ENCODE measurements around the gene BTBD18.
A peak's percentile ranks its signal among the peaks of the same experiment; 100 is the strongest.

BTBD18 gene, protein sequence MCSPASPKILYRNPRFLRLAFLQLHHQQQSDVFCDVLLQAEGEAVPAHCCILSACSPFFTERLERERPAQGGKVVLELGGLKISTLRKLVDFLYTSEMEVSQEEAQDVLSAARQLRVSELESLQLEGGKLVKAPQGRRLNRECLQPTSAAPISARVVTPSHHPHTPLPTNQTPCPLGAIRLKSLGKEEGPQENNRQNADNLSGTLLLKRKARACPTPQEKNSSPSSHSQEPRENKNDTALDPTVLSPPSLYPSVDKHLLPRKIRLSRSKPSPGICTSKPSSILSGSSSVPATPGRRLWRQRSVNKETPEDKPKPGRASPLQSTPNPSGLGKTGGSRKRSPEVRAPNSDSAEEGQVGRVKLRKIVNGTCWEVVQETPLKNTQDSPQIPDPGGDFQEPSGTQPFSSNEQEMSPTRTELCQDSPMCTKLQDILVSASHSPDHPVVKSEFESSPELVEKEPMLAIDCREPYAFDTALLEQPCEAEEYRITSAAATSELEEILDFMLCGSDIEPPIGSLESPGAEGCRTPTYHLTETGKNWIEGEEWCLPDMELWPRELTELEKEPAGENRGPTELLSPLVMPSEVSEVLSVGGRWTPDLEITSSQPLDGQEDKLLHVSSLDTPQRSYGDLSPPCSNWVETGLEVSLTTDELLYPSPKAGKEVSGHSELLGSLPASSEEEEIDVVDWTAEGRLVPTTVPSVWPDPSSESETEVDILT

DNA sequence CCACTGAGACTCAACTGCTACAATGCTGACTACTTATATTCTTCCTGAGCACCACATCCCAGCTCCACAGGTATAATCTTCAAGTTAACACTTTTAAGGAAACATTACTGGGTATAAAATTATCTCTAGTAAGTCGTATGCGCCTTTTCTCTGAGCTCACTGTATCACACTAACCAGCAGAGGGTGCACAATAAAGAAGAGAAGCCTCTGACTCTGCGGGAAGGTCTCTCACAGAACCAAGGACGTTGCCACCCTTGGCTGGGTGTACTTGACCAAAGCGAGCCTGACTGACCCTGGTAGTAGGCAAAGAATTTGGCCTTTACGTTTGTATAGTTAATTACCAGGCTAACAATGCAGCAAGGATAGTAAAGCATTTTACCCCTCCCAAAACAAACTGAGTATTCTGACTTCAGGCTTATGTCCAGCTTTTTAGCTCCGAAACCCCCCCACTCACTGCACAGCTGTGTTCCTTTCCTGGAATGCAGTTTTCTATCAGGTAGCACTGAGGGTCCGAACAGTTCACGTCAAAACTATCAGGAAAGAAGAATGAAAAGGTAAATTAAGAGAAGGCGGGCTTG is at the start of gene BTBD18:
TSS of gene BTBD18 (minus strand) at position 144 of the 578 bp plus-strand sequence. CDS start 631 bp downstream, outside the sequence.
- DNase-seq, result no peak

DNA sequence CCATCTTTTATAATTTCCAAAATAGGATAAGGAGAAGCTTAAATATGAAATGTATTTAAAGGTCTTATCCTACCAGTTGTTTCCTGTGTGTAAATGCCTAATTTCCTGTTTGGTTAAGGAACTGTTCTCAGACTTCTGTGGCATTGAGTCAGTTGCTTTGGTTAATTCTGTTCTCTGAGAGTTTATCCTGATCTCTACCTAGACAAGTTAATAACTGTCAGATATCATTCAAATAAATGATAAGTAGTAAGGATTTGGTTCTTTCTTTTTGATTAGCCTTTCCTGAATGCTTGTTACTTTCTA is 49.5 kb upstream of the BTBD18 start:
- DNase-seq, result no peak

DNA sequence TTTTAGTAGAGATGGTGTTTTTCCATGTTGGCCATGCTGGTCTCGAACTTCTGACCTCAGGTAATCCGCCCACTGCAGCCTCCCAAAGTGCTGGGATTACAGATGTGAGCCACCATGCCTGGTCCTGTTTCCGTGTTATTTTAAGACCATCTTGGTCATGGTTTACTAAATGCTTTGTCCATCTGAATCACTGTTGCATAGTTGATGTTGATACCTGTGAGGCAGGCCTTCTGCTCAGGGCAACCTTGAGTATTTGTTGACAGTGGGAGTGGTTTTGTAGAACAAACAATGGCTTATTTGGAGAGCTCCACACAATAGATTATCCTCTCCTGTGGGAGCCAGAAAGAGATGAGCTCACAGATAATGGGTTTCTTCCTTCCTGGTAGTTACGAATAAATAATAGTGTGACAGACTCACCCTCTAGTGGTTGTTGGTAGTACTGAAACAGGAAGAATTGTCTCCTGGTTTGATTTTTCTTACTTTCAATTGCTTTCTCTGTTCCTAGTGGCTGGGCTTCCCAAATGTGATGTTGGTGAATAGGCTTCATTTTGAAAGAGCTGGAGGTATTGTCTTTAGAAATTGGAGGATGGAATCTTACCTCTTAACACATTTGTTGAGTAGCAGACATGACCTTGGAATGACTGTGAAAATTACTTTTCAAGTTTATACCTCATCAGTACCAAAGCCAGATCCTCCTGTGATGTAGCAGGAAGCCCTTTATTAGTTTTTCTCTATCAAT is 49.0 kb upstream of the BTBD18 start:
- no peak for DNase-seq

DNA sequence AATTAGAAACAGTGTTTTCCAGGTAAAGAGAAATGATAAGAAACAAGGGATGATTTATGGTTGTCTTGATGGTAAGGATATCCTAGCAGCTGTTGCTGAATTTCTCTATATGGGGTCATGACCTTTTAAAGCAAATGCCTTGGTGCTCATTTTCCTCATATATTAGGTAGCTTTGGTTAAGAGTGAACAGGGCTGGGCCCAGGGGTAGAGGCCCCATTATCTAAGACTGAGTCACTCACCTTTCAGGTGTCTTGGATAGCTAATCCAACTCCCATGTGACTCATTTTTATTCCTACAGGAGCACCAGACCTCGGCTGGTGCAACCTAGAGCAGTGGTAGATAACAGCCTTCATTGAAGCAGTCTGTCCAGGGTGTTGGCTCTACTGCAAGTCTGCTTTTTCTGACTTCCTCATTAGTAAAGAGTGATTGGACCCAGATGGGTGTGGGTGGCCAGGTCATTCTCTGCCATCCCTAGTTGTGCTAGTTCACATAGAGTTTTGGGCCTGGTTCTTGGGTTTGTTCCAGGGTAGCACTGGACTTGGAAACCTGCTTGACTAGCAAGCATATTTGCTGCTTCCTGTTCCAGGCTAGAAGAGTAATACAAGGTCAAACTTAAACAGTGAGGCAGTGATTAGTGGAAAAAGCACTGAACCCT is 47.4 kb upstream of the BTBD18 start:
- DNase-seq, result peak; percentile 4

DNA sequence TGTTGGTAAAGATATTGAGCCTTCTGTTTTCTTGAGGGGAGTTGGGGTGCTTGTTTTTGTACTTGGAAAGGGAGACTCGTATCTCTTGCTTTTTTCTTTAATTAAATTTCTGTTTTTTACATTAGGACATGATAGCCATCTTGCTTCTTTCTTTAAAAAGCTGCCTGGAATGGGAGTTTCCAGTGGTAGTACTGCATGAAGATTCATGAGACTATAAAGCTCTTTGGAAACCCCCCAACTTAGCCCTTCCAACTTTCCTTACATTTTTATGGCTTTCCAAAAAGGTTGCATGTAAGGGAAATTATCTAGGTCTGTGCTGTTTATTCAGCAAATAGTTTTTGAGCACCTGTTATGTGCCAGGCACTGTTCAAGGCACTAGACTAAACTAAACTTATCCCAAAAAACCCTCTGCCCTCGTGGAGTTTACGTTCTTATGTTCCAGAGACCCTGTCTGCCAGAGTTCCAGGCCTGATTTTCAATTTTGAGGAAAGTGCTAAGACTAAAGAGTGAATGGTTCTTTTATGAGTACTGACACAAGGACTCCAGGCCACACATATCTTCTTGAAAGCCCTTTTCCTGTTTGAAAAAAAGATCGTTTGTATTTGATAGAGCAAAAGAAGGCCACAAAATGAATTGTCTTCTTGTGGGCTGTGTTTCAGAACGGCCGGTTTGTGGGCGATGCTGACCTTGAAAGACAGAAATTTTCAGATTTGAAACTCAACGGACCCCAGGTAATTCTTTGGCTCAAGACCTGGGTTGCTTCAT is 41.9 kb upstream of the BTBD18 start:
- no peak for DNase-seq

DNA sequence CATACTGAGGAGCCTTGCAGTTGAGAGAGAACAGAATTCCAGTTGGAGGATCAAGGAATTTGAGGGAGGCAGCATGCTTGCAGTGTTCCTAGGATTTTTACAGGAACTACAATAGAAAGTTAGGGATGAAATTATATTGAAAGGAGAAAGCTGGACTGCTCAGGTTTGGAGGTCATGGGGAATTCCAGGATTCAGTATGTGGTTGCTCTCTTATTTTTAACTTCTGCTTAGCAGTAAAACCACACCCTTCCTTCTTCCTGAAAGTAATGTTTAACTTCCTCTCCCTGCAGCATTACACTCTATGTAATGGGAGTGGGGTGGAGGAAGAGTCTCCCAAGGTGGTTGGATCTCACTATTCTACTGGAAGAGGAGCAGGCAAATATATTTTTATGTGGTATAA is 41.3 kb upstream of the BTBD18 start:
- peak; percentile 8 for DNase-seq

DNA sequence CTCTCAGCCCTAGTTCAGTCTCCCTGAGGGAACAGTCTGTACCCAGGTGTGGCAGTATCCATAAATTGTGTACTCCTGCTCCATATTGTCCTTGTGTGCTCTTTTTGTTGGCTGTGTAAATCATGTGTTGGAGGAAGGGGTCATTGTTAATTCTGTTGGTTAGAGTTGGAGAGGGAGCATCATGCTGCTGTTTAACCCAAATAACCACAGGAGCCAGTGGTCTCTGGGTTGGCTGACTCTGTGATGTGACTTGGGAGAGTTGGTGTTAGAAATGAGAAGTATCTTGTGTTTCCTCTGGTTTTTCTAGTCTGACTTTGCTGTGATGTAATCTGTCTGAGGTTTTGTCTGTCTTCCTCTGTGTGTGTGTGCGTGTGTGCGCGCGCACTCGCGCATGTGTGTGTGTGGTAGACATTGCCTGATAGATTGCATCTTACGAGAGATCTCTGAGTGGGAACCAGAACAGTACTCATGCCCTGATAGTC is 40.5 kb upstream of the BTBD18 start:
- peak; percentile 94 for DNase-seq

DNA sequence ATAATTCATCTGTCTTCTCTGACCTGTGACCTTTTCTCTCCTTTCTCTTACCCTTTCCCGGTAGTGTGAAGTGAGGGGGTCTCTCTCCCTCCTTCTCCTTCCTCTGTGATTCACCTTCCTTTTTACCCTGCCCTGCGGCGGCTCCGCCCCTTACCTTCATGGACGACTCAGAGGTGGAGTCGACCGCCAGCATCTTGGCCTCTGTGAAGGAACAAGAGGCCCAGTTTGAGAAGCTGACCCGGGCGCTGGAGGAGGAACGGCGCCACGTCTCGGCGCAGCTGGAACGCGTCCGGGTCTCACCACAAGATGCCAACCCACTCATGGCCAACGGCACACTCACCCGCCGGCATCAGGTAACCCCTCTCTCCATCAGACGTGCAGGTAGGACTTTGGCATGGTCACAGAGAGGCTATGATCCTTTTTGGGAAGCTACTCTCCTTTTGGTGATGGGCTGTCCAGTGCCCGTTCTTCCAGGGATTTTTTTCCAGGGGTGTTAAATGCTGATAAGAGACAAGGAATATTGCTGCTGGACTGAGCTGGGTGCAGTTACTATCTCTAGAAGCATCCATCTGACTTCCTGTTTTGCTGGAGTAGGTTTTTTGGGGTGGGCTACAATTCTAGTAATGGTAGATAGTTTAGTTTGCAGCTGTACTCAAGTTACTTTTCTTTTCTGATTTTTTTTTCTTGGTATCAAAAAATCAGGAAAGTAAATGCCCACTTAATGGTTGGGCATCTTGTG is 39.9 kb upstream of the BTBD18 start:
- DNase-seq, result no peak

DNA sequence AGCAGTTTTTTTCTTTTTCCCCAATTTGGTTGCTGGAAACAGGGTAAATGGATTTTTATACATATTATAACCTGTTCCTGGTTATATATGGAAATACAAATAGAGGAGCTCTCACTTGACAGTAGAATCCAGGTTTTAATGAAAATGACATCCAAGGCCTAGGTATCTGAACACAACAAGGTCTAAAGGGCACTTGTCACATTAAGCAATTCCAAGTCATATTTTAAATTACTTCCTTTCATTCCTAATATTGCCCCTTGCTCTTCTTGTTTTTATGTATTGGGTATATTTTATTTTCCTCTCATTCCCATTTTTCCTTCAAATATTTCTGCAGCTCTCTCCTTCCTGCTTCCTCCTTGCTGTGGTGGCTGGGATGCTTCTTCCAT is 37.1 kb upstream of the BTBD18 start:
- no peak for DNase-seq

DNA sequence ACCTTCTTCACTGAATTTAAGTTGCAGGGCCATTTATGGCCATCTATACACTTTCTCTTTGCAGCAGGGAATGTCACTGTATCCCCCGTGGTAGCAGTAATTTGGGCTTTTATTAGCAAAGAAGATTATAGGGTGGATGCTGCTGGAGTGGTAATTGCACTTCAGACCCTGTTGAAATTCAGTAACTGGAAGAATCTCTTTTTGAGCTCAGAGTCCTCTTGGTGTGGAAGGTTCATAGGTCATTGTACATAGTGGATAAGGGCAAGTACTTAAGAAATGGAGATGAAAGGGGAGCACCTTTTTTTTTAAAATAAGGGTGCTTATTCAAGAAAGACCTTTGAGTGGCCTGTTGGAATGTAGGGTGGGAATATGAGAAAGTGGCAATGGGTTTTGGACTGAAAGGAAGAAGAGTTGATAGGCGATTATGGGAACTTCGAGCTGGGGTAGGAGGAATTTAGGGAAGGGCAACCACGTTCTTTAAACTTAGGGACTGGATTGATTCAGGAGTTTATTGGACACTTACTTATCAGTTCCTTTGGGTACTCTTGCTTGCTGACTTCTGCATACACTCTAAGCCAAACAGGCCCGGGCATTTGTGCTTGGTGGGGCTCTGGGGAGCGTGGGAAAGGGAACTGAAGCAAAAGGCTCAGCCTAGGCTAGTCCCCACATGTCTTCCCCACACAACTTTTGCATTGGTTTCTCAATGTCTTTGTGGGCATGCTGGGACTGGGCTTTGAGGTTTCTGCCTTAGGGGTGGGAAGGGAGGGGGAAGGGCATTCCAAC is 36.5 kb upstream of the BTBD18 start:
- DNase-seq, result peak; percentile 7

DNA sequence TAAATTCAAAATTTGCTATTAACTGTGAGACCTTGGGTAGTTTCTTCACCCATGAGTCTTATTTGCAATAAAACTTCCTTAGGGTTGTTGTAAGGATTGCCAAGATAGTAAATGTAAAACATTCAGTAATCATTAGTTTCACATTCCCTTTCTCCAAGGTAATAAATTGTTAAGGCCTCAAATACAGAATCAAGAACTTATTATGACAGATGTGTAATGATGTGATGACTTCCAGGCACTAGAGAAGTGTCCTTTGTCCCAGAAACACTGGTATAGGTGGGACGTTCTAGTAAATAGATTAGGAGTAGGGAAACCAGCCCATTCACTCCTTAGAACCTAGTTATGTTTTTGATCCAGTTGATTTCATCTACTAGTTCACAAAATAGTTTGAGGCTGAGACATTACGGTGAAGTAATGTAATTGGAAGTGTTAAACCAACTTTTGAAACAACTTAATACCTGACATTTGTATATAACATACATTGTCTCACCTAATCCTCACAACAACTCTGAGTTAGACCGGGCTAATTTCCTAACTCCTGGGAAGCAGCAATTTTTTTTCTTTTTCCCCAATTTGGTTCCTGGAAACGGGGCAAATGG is 35.5 kb upstream of the BTBD18 start:
- DNase-seq, result no peak

DNA sequence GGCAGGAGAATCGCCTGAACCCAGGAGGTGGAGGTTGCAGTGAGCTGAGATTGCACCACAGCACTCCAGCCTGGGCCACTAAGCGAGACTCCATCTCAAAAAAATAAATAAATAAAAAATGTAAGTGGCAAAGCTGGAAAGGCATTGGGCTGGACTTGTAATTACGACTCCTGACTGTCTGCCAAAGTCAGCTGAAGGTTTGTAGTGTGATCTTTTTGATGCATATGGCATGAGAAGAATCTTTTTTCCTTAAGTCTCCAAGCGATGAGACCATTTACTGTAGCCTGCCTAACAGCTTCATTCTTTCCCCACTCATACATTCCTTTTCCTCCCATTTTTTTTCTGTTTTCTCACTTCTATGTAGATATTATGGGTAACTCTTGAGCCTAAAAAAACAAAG is 34.8 kb upstream of the BTBD18 start:
- DNase-seq, result no peak

DNA sequence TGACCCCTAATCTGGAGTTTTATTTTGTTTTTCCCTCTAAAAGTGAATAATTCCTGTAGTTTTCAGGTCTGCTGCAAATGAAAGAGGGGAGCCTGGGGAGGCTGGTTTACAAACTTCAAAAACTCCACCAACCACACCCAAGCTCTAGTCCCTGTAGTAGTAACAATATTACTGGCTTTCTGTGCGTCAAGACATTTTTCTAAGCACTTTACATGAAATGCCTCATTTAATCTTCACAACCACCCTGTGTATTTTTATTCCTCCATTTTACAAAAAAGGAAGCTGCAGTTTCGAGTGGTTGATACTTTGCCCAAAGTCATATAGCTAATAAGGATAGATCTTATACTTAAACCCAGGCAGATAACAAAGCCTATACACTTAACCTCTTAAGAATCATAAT is 33.5 kb upstream of the BTBD18 start:
- no peak for DNase-seq

DNA sequence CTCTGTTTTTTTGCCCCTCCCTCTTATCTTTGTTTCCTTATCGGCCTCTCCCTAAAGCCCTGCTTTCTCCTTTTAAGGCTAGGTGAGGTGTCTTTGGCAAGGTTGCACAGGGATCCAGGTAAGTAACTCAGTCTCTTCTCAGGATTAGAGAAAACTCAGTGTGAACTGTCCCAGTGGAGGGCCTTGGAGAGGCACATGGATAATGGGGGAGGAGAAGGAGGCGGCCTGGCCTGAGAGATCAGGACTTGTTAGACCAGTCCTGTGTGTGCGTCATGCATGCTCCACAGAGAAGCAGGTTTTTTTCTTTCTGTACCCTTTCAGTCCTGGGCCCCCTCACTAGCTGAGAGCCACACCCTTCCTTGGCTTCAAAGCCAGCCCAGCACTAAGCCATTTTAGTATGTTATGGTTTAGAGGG is 29.9 kb upstream of the BTBD18 start:
- DNase-seq, result no peak

DNA sequence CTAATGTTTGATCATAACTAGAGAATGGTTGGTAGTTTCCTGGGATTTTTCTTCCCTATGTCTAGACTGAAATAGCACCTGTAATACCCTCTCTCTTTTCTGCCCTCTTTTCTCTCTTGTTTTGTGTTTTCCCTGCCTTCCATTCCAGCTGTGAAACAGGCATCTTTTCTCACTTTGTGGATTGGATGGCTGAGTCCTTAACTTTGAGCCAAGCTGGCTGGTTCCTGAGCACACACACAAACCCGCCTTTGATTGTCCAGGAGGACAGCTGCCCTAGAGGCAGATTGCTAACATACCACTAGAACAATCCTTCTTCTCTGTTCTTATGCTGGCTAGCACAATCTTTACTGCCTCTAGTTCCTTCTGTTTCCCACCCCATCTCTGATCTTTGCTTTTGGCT is 27.7 kb upstream of the BTBD18 start:
- DNase-seq, result no peak

DNA sequence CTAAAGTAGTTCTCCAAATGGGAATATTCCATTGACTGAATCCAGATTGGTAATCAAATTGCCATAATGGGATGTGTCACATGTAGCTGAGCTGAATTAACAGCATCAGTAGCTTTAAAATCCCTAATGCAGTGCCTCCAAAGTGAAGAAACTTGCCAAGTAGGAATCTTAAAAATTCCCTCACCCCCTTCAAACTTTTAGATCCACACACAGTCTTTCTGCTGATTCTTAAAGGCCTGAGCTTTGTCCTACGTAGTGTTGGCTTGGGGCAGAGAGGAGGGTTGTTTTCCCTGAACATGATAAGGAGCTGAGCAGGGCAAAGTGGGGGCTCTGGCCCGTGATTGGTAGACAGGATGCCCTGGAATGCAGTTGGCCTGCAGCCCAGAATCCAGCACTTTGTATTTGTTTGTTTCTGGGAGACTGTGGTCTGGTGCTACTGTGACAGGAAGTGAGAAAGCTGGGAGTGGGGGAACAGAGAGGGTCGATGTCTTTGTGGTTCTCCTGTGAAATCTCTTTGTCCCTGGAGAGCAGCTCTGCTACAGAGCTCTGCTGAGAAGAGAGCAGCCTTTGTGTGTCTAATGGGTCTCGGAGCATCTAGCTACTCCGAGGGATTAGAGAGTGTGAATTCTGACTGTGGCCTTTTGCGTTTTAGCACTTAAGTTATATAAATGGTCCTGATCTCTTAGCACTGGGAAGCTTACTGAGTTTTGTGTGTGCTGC is 26.9 kb upstream of the BTBD18 start:
- no peak for DNase-seq

DNA sequence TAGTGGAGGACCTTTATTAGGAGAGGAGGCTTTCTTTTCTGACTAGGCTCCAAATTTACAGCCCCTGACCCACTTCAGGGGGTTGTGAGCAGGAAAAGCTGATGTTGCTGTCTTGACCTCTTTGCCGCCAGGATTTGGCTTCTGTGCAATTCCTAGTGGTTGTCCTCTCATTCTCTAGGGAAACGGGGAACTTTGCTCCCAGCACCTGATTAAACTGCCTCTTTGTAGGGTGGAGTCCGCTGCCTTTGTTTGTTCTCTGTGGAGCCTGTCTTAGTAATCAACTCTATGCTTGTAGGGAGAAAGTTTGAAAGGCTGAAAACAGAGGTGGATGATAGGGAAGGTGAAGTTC is 26.3 kb upstream of the BTBD18 start:
- no peak for DNase-seq

DNA sequence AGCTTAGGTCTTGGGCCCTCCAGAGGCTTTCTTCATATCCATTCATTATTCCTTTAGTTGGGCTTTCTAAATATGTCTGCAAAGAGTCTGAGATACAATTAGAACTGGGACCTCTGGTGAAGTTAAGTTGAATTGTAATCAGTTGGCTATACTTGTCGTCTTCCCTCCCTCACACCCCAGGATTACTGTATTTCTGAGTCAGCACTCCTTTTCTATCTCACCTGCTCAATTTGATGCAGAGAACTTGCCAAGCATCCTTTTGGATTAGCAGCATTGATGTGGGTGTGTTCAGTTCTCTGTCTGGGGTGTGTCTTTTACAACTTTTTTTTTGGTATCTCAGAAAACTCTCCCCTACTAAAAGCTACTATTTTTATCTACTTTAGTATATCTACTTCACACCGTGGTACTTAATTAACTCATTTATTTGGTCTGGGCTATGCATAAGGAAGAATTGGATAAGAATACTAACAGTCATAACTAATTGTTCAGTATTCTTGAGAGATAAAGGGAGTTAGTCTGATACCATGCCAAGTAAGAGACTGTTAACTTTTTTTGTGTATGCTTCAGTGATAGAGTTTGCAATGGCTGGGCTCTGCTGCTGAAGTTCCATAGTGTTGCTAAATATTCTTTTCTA is 25.1 kb upstream of the BTBD18 start:
- no peak for DNase-seq

DNA sequence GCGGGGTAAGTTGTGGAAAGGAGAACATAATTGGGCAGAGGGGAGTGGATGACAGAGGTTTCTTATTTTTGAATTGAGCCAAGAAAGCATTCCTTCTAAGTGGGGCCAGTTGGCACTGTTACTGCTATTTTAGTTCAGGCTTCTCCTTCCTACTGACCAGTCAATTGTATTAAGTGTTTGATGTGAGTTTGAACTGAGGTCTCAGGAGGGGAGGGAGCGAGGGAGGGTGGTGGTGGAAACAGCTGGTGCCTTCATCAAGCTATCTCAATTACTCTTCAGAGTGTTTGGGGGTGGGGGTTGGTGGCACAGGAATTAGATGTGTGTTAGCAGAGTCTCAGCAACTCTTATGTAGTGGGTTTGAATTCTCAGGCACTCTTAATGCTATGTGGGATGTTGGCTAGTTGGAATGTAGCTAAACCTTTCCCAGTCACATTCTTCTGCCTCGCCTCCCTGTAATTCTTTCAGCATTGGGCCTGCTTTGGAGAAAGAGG is 24.5 kb upstream of the BTBD18 start:
- no peak for DNase-seq

Measured in CD4-positive, alpha-beta T cell treated with Interferon gamma for 1 hour (primary cell).